ENCODE results near the gene COL4A2.

COL4A2 gene

DNA sequence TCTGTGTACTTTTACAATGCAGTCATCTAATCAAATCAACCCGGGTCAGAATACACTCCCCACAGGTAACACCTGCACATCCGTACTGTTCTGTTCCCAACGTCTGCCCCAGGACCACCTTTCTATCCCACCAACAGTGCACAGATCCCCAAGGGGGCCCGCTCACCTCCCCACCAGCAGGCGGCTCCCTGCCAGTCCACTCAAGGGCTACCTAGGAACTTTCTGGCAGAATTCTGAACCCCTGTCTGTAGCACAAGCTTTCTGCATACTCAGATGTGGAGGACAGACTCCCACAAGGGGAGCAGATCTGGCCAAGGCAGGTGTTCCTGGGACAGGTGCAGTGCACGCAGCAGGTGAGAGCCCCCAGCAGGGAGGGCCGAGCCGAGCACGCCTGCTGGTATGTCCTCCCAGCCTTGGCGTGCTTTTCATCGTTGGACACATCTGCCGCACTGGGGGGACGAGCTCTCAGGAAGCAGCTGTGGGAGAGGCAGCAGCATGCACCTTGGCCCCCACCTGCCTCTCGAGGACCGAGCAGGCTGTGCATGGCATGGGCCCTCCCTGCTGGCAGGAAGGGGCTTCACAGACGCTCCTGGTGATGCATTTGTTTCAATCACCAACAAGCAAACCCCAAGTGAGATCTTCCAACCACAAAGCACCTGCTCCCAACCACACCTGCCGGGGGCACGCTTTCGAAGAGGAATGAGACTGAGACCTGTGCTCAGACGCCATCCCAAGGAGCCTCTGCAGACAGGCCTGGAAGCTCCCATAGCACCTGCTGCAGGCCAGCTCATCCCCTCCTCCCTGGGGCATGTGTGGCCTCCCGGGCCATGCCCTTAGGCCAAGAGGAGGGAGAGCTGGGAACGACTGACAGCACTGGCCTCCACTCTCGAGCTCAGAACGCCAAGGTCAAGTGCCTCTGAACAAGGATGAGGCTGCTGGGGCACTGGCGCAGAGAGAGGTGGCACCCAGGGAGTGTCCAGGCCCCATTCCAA is 218.5 kb downstream of the COL4A2 start:
- ChIA-PET CTCF (interaction anchor here (0.6 kb wide), 1 partner anchor 403 kb away, joined by 3 read pairs; no protein-coding TSS in a partner anchor), POLR2A (no interaction called here)
- H3K4me1 ChIP-seq (ENCODE audit: control insufficient read depth, insufficient read depth, low read length), result no peaks in the 10 kb centered on the region
- H3K27ac ChIP-seq (ENCODE audit: extremely low read depth, low read depth, low read length), result no peak overlapping the region
- no peaks in the 10 kb centered on the region for H3K36me3 ChIP-seq (ENCODE audit: control insufficient read depth in 2 of 2, insufficient read depth in 1 of 2, low read length in 2 of 2)
- no peak overlapping the region for H3K4me3 ChIP-seq (ENCODE audit: low read depth, low read length)
- H3K9me3 ChIP-seq (ENCODE audit: control insufficient read depth, insufficient read depth, low read depth, low read length), result no peaks in the 10 kb centered on the region
- no peak for TF ChIP-seq ZNF311 (tag by site-specific recombination; IDR thresholded peaks at IDR 0.05; ENCODE audit: borderline replicate concordance)
- TF ChIP-seq ZNF530 (tag by site-specific recombination; IDR thresholded peaks at IDR 0.05; ENCODE audit: low read depth), result no peak
- TF ChIP-seq, protein P1, sequence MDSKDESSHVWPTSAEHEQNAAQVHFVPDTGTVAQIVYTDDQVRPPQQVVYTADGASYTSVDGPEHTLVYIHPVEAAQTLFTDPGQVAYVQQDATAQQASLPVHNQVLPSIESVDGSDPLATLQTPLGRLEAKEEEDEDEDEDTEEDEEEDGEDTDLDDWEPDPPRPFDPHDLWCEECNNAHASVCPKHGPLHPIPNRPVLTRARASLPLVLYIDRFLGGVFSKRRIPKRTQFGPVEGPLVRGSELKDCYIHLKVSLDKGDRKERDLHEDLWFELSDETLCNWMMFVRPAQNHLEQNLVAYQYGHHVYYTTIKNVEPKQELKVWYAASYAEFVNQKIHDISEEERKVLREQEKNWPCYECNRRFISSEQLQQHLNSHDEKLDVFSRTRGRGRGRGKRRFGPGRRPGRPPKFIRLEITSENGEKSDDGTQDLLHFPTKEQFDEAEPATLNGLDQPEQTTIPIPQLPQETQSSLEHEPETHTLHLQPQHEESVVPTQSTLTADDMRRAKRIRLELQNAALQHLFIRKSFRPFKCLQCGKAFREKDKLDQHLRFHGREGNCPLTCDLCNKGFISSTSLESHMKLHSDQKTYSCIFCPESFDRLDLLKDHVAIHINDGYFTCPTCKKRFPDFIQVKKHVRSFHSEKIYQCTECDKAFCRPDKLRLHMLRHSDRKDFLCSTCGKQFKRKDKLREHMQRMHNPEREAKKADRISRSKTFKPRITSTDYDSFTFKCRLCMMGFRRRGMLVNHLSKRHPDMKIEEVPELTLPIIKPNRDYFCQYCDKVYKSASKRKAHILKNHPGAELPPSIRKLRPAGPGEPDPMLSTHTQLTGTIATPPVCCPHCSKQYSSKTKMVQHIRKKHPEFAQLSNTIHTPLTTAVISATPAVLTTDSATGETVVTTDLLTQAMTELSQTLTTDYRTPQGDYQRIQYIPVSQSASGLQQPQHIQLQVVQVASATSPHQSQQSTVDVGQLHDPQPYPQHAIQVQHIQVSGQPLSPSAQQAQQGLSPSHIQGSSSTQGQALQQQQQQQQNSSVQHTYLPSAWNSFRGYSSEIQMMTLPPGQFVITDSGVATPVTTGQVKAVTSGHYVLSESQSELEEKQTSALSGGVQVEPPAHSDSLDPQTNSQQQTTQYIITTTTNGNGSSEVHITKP (tag by site-specific recombination; IDR thresholded peaks at IDR 0.05), result no peak
- TF ChIP-seq, protein P2, sequence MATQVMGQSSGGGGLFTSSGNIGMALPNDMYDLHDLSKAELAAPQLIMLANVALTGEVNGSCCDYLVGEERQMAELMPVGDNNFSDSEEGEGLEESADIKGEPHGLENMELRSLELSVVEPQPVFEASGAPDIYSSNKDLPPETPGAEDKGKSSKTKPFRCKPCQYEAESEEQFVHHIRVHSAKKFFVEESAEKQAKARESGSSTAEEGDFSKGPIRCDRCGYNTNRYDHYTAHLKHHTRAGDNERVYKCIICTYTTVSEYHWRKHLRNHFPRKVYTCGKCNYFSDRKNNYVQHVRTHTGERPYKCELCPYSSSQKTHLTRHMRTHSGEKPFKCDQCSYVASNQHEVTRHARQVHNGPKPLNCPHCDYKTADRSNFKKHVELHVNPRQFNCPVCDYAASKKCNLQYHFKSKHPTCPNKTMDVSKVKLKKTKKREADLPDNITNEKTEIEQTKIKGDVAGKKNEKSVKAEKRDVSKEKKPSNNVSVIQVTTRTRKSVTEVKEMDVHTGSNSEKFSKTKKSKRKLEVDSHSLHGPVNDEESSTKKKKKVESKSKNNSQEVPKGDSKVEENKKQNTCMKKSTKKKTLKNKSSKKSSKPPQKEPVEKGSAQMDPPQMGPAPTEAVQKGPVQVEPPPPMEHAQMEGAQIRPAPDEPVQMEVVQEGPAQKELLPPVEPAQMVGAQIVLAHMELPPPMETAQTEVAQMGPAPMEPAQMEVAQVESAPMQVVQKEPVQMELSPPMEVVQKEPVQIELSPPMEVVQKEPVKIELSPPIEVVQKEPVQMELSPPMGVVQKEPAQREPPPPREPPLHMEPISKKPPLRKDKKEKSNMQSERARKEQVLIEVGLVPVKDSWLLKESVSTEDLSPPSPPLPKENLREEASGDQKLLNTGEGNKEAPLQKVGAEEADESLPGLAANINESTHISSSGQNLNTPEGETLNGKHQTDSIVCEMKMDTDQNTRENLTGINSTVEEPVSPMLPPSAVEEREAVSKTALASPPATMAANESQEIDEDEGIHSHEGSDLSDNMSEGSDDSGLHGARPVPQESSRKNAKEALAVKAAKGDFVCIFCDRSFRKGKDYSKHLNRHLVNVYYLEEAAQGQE (tag by site-specific recombination; IDR thresholded peaks at IDR 0.05), result no peak
- TF ChIP-seq ZNF146 (tag by site-specific recombination; IDR thresholded peaks at IDR 0.05), result no peak
- no peak for TF ChIP-seq ZSCAN16 (tag by site-specific recombination; IDR thresholded peaks at IDR 0.05)
- no peak for TF ChIP-seq ZNF140 (tag by site-specific recombination; IDR thresholded peaks at IDR 0.05)
- TF ChIP-seq, protein P3, sequence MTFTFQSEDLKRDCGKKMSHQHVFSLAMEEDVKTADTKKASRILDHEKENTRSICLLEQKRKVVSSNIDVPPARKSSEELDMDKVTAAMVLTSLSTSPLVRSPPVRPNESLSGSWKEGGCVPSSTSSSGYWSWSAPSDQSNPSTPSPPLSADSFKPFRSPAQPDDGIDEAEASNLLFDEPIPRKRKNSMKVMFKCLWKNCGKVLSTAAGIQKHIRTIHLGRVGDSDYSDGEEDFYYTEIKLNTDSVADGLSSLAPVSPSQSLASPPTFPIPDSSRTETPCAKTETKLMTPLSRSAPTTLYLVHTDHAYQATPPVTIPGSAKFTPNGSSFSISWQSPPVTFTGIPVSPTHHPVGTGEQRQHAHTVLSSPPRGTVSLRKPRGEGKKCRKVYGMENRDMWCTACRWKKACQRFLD (tag by site-specific recombination; IDR thresholded peaks at IDR 0.05), result no peak
- TF ChIP-seq ZNF423 (tag by site-specific recombination; IDR thresholded peaks at IDR 0.05), result no peak

DNA sequence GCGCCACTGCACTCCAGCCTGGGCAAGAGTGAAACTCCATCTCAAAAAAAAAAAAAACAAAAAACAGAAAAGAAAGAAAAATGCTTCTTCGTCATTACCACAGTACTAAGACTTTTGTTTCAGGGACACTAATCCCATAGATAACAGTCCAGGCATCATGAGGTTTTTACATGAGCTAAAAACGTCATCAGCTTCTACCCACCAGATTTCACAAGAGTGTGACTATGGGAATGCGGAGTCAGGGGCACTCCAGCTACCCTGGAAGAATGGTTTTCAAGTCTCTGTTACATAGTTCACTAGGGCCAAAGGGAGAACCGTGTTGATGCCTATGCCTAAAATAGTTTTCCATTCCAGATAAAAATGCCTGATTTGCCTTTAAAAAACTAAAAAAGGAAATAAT is 221.3 kb downstream of the COL4A2 start:
- H3K4me3 ChIP-seq (ENCODE audit: low read depth, low read length), result no peak overlapping the region
- ChIA-PET CTCF (interaction anchor here (0.7 to 1.0 kb wide), 2 partner anchors 12 to 73 kb away, joined by 3 read pairs; no protein-coding TSS in a partner anchor), POLR2A (no interaction called here)
- no peak overlapping the region for H3K27ac ChIP-seq (ENCODE audit: extremely low read depth, low read depth, low read length)
- H3K9me3 ChIP-seq (ENCODE audit: control insufficient read depth, insufficient read depth, low read depth, low read length), result no peaks in the 10 kb centered on the region
- H3K4me1 ChIP-seq (ENCODE audit: control insufficient read depth, insufficient read depth, low read length), result no peaks in the 10 kb centered on the region
- TF ChIP-seq HOXA7 (CRISPR knock-in tag; IDR thresholded peaks at IDR 0.05; ENCODE audit: borderline replicate concordance) (no peak), OSR2 (tag by site-specific recombination; IDR thresholded peaks at IDR 0.05) (no peak), ZNF394 (tag by site-specific recombination; IDR thresholded peaks at IDR 0.05; ENCODE audit: borderline replicate concordance) (no peak)
- TF ChIP-seq, protein P4, sequence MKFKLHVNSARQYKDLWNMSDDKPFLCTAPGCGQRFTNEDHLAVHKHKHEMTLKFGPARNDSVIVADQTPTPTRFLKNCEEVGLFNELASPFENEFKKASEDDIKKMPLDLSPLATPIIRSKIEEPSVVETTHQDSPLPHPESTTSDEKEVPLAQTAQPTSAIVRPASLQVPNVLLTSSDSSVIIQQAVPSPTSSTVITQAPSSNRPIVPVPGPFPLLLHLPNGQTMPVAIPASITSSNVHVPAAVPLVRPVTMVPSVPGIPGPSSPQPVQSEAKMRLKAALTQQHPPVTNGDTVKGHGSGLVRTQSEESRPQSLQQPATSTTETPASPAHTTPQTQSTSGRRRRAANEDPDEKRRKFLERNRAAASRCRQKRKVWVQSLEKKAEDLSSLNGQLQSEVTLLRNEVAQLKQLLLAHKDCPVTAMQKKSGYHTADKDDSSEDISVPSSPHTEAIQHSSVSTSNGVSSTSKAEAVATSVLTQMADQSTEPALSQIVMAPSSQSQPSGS (tag by site-specific recombination; IDR thresholded peaks at IDR 0.05; ENCODE audit: low read depth), result no peak
- TF ChIP-seq, protein P5, sequence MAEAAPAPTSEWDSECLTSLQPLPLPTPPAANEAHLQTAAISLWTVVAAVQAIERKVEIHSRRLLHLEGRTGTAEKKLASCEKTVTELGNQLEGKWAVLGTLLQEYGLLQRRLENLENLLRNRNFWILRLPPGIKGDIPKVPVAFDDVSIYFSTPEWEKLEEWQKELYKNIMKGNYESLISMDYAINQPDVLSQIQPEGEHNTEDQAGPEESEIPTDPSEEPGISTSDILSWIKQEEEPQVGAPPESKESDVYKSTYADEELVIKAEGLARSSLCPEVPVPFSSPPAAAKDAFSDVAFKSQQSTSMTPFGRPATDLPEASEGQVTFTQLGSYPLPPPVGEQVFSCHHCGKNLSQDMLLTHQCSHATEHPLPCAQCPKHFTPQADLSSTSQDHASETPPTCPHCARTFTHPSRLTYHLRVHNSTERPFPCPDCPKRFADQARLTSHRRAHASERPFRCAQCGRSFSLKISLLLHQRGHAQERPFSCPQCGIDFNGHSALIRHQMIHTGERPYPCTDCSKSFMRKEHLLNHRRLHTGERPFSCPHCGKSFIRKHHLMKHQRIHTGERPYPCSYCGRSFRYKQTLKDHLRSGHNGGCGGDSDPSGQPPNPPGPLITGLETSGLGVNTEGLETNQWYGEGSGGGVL (tag by site-specific recombination; IDR thresholded peaks at IDR 0.05), result no peak
- H3K36me3 ChIP-seq (ENCODE audit: control insufficient read depth in 2 of 2, insufficient read depth in 1 of 2, low read length in 2 of 2), result no peaks in the 10 kb centered on the region
